HL-60 (cell line): Measurements from ENCODE around the gene TLL1.

Experiments used
- DNase-seq, 2 experiments: peaks; one replicate each; pipeline ENCODE4 v3.0.0-alpha.2; 2010 to 2020; ENCODE audit warnings: low read depth in 1 of 2, low spot score in 1 of 2
- H3K27ac ChIP-seq: fragments of 250-450 bp; sonication (Bioruptor Pico); replicated peaks from 2 replicates; pipeline ENCODE4 v1.5.1; 2020; ENCODE audit warnings: mild to moderate bottlenecking, moderate library complexity
- H3K27me3 ChIP-seq: fragments of 250-450 bp; sonication (Bioruptor Pico); 2 replicates; pipeline ENCODE4 v1.5.1; 2021; ENCODE audit warnings: mild to moderate bottlenecking, moderate library complexity; ENCODE audit not compliant: insufficient read depth, poor library complexity, severe bottlenecking
- H3K4me3 ChIP-seq: replicated peaks from 2 replicates; pipeline ENCODE4 v1.5.1; 2011; ENCODE audit warnings: mild to moderate bottlenecking, control low read depth, low read length; ENCODE audit not compliant: insufficient read depth
- GABPA ChIP-seq: IDR thresholded peaks from 2 replicates; pipeline ENCODE4 v1.6.1; 2012; ENCODE audit warnings: low read depth
- POLR2AphosphoS5 ChIP-seq: IDR thresholded peaks from 2 replicates; pipeline ENCODE4 v1.6.1; 2012; ENCODE audit warnings: low read depth
- SPI1 ChIP-seq: IDR thresholded peaks from 2 replicates; pipeline ENCODE4 v1.6.1; 2012; ENCODE audit warnings: low read depth, mild to moderate bottlenecking, borderline replicate concordance
- TF ChIP-seq, protein P1 (sequence below): IDR thresholded peaks from 2 replicates; pipeline ENCODE4 v1.6.1; 2012; ENCODE audit warnings: low read depth; ENCODE audit not compliant: insufficient replicate concordance
- TF ChIP-seq, protein P2 (sequence below): IDR thresholded peaks from one replicate; pipeline ENCODE4 v1.5.1; 2011; ENCODE audit warnings: low read length, control low read depth, inconsistent platforms; ENCODE audit not compliant: insufficient read depth

The TLL1 gene

DNA sequence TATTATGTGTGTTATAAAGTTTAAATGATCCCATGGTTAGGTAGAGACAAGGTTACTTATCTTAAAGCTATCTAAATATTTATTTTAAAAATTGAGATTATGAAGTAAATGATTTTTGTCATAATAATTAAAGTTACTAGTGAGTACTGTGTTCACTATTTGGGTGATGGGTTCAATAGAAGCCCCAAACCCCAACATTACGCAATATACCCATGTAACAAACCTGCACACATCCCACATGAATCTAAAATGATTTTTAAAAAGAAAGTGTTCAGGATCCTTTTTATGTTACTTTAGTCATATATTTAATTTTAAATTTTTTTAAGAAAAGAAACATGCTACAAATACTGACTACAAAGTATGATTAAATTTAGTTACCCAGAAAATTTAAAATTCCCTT is 193.9 kb downstream of the TLL1 start:
- Histone ChIP-seq H3K27me3 (no peaks in the 10 kb centered on the region), H3K27ac (no peak overlapping the region), H3K4me3 (no peak overlapping the region)
- TF ChIP-seq, protein P1, sequence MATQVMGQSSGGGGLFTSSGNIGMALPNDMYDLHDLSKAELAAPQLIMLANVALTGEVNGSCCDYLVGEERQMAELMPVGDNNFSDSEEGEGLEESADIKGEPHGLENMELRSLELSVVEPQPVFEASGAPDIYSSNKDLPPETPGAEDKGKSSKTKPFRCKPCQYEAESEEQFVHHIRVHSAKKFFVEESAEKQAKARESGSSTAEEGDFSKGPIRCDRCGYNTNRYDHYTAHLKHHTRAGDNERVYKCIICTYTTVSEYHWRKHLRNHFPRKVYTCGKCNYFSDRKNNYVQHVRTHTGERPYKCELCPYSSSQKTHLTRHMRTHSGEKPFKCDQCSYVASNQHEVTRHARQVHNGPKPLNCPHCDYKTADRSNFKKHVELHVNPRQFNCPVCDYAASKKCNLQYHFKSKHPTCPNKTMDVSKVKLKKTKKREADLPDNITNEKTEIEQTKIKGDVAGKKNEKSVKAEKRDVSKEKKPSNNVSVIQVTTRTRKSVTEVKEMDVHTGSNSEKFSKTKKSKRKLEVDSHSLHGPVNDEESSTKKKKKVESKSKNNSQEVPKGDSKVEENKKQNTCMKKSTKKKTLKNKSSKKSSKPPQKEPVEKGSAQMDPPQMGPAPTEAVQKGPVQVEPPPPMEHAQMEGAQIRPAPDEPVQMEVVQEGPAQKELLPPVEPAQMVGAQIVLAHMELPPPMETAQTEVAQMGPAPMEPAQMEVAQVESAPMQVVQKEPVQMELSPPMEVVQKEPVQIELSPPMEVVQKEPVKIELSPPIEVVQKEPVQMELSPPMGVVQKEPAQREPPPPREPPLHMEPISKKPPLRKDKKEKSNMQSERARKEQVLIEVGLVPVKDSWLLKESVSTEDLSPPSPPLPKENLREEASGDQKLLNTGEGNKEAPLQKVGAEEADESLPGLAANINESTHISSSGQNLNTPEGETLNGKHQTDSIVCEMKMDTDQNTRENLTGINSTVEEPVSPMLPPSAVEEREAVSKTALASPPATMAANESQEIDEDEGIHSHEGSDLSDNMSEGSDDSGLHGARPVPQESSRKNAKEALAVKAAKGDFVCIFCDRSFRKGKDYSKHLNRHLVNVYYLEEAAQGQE = no peak
- DNase-seq = no peak

DNA sequence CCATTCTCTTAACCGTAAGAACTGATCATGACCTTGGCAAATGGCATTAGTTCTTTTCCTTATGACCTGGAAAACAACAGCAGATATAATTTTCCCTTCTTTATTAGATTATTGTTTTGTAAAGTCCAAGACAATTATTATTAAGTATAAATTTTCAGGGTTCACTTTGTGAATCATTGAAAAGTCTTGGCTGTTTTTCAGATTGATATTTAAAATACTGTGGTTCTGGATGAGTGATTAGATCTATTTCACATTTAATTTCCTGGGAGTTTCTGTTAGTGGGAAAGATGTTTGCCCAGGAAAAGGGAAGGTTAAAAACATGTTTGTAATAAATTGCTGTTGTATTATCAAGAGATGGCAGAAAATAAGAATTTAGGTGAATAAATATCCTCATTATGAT is 194.9 kb downstream of the TLL1 start:
- no peak for DNase-seq
- H3K27ac ChIP-seq = no peak overlapping the region
- TF ChIP-seq, protein P1 = no peak
- no peak for TF ChIP-seq SPI1
- TF ChIP-seq, protein P2, sequence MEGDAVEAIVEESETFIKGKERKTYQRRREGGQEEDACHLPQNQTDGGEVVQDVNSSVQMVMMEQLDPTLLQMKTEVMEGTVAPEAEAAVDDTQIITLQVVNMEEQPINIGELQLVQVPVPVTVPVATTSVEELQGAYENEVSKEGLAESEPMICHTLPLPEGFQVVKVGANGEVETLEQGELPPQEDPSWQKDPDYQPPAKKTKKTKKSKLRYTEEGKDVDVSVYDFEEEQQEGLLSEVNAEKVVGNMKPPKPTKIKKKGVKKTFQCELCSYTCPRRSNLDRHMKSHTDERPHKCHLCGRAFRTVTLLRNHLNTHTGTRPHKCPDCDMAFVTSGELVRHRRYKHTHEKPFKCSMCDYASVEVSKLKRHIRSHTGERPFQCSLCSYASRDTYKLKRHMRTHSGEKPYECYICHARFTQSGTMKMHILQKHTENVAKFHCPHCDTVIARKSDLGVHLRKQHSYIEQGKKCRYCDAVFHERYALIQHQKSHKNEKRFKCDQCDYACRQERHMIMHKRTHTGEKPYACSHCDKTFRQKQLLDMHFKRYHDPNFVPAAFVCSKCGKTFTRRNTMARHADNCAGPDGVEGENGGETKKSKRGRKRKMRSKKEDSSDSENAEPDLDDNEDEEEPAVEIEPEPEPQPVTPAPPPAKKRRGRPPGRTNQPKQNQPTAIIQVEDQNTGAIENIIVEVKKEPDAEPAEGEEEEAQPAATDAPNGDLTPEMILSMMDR = no peak
- TF ChIP-seq POLR2AphosphoS5 = no peak
- TF ChIP-seq GABPA = no peak
- H3K4me3 ChIP-seq = no peak overlapping the region
- no peaks in the 10 kb centered on the region for H3K27me3 ChIP-seq

DNA sequence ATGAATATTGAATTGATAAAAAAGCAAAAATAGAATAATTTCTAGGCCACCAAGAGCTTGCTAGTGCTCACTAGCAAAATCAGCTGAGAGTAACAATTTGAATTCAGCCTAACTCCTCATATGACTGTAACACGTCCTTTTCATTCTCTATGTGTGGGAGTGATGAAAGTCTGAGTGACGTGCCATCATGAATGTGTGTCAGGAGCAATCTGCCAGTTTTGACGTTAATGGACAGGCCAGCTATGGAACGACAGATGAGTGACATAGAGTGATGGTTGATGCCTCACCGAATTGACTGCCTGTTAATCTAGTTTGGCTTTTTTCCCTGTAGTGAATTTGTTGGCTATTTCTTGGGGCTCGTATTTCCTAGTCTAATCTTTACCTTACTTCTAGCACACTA is 200.7 kb downstream of the TLL1 start:
- no peak overlapping the region for H3K4me3 ChIP-seq
- H3K27ac ChIP-seq = no peak overlapping the region
- TF ChIP-seq GABPA (no peak), POLR2AphosphoS5 (no peak), SPI1 (no peak)
- TF ChIP-seq, protein P1 = no peak
- TF ChIP-seq, protein P2 = no peak
- no peak for DNase-seq
- H3K27me3 ChIP-seq = no peaks in the 10 kb centered on the region

DNA sequence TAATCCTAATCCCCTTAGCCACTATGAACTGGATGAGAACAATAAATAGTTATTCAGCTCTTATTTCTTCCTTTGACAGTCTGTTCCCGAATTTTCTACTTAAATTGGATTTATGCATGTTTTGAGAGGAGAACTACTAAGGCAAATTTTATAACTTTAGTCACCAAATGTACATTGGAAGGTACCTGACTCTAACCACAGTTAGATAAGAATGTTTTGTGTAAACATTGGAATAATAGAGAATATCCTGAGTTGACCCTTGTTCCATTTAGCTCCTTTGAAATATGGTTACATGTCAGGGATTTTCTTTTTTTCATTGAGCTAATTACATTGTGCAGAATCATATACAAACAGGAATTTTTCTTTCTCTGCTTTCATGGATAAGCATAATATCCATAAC is 202.6 kb downstream of the TLL1 start:
- H3K27me3 ChIP-seq = no peaks in the 10 kb centered on the region
- DNase-seq = no peak
- no peak for TF ChIP-seq SPI1
- no peak for TF ChIP-seq POLR2AphosphoS5
- TF ChIP-seq GABPA = no peak
- TF ChIP-seq, protein P2 = no peak
- TF ChIP-seq, protein P1 = no peak
- H3K27ac ChIP-seq = no peak overlapping the region
- no peak overlapping the region for H3K4me3 ChIP-seq
